Activated B cell treated with CpG ODN at 0.5 μM for 24 hours (primary cell): ENCODE data around the gene COL4A6. TPM values are rescaled to one million over a fixed set of nuclear protein-coding genes. Genes with fewer than 3 reads are reported as not detected.

Source experiments
- ATAC-seq: fragments of 200-7000 bp; cut with Tn5 transposase; one replicate; pipeline ENCODE4 v1.10.0; 2021; ENCODE audit warnings: low read depth, mild to moderate bottlenecking, moderate library complexity
- CTCF ChIA-PET: fragments of 350-600 bp; sonication (Branson Sonifier 250); formaldehyde crosslinking; loops from one replicate; lab custom pipeline; 2021; ENCODE audit warnings: antibody characterized with exemption; lab: Charles Lee
- POLR2A ChIA-PET: fragments of 350-600 bp; sonication (Branson Sonifier 250); formaldehyde crosslinking; loops from one replicate; lab custom pipeline; 2021; ENCODE audit warnings: antibody characterized with exemption; lab: Charles Lee
- DNase-seq: peaks from one replicate; pipeline ENCODE4 v3.0.0; 2022
- H3K27ac Mint-ChIP-seq: one replicate; pipeline ENCODE4 v1.8.0; 2020; ENCODE audit warnings: mixed read lengths
- H3K27me3 Mint-ChIP-seq: one replicate; pipeline ENCODE4 v1.8.0; 2021; ENCODE audit warnings: mixed read lengths
- H3K36me3 Mint-ChIP-seq: one replicate; pipeline ENCODE4 v1.8.0; 2021; ENCODE audit warnings: low read depth, mixed read lengths
- H3K4me1 Mint-ChIP-seq: one replicate; pipeline ENCODE4 v1.8.0; 2021; ENCODE audit warnings: mixed read lengths
- H3K4me3 Mint-ChIP-seq: one replicate; pipeline ENCODE4 v1.8.0; 2020; ENCODE audit warnings: mild to moderate bottlenecking, mixed read lengths
- H3K9me3 Mint-ChIP-seq: one replicate; pipeline ENCODE4 v1.8.0; 2020; ENCODE audit warnings: mixed read lengths
- CTCF ChIP-seq: fragments of 200-600 bp; IDR thresholded peaks from one replicate; pipeline ENCODE4 v1.8.0; 2022; ENCODE audit warnings: antibody characterized with exemption, mild to moderate bottlenecking
- intact Hi-C: fragments of 100-400 bp; cut with micrococcal nuclease; formaldehyde crosslinking; loops from one replicate; pipeline ENCODE4 v1.15.1; 2024
- total RNA-seq: library from RNA; stranded (reverse); gene quantifications from 2 replicates; pipeline ENCODE4 v1.2.3, GENCODE V29; 2022

The COL4A6 gene
- total RNA-seq, 1 donor from 2014 or later: not detected

- POLR2A ChIA-PET: no interaction called here
- Mint-ChIP-seq H3K9me3 (no peaks in the 10 kb centered on the region), H3K4me3 (no peak overlapping the region), H3K4me1 (no peaks in the 10 kb centered on the region), H3K27ac (no peak overlapping the region), H3K36me3 (peaks cover 15% of the 10 kb centered on the region), H3K27me3 (no peaks in the 10 kb centered on the region)
- intact Hi-C loops: no loop called here
- DNase-seq (no peak), ATAC-seq (no peak)
- CTCF ChIA-PET: no interaction called here
- no peak for TF ChIP-seq CTCF
Measured at GRCh38 chrX:108123591-108124366, 314.4 kb downstream of the COL4A6 start.

- DNase-seq (no peak), ATAC-seq (no peak)
- intact Hi-C loops: no loop called here
- H3K9me3 Mint-ChIP-seq: no peaks in the 10 kb centered on the region
- H3K36me3 Mint-ChIP-seq: peaks cover 15% of the 10 kb centered on the region
- H3K4me3 Mint-ChIP-seq: no peak overlapping the region
- no peak for TF ChIP-seq CTCF
- no peak overlapping the region for H3K27ac Mint-ChIP-seq
- ChIA-PET POLR2A (no interaction called here), CTCF (no interaction called here)
- H3K27me3 Mint-ChIP-seq: no peaks in the 10 kb centered on the region
- no peaks in the 10 kb centered on the region for H3K4me1 Mint-ChIP-seq
Measured at GRCh38 chrX:108122748-108123147, 315.5 kb downstream of the COL4A6 start.

DNA sequence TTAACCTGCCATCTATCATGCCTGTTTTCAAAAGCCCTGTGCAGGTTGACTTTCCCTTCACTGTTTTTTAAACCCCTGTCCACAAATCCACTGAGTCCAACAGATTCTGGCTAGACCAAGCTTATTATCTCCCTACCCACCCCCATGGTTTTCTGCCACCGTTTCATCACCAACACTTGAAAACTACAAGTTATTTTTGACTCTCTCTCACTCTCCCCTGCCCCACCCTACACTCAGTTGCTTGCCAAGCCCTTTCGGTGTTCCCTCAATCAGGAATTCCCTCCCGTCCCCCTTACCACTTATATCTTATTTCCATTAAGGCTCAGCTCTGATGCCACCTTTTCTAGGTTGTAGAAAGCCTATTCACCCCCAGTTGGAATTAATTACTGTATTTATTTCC lies 316.9 kb downstream of the COL4A6 start:
- ChIA-PET CTCF (no interaction called here), POLR2A (no interaction called here)
- no peak for TF ChIP-seq CTCF
- DNase-seq (no peak), ATAC-seq (no peak)
- Mint-ChIP-seq H3K27ac (no peak overlapping the region), H3K4me3 (no peak overlapping the region), H3K36me3 (peaks cover 5% of the 10 kb centered on the region), H3K4me1 (no peaks in the 10 kb centered on the region), H3K27me3 (no peaks in the 10 kb centered on the region), H3K9me3 (no peaks in the 10 kb centered on the region)
- intact Hi-C loops: no loop called here

DNA sequence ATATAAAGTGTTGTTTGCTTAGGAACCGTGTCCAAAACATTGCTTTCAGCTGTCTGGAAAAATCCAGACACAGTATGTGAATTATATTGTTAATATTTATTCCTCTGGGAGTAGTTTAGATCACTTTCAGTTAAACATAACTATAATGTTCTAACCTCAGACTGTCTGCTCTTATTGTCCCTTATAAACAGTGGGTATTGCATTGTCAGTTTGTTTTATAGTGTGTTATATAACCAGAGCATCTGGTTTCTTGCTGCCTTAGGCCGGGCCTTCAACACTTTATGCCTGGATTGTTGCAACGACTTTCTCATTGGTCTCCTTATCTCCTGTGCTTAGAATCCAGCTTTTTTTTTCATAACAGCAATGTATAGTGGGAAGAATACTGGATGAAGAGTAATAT lies 320.2 kb downstream of the COL4A6 start:
- intact Hi-C loops: no loop called here
- H3K36me3 Mint-ChIP-seq: peaks cover 10% of the 10 kb centered on the region
- TF ChIP-seq CTCF: no peak
- ChIA-PET CTCF (no interaction called here), POLR2A (no interaction called here)
- no peak overlapping the region for H3K27ac Mint-ChIP-seq
- no peak for DNase-seq
- H3K4me1 Mint-ChIP-seq: peaks cover 3% of the 10 kb centered on the region
- no peaks in the 10 kb centered on the region for H3K27me3 Mint-ChIP-seq
- no peak for ATAC-seq
- H3K9me3 Mint-ChIP-seq: no peaks in the 10 kb centered on the region
- H3K4me3 Mint-ChIP-seq: no peak overlapping the region

DNA sequence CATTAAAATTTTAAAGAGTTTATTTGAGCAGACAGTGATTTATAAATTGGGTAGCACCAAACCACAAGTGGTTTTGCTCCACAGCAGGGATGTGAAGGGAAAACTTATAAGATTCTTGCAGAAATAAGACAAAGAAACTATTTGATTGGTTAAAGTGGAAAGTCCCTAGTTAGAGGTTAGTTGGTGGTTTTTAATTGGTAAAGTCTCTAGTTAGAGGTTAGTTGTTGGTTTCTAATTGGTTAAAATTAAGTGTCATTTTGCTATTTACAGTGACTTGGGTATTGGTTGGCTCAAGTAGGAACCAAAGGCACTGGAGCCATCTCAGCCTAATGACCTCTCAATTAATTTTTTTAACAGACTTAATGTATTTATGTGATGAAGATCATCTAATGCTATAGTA lies 323.7 kb downstream of the COL4A6 start:
- no peak overlapping the region for H3K27ac Mint-ChIP-seq
- H3K36me3 Mint-ChIP-seq: peaks cover 10% of the 10 kb centered on the region
- H3K27me3 Mint-ChIP-seq: no peaks in the 10 kb centered on the region
- H3K4me1 Mint-ChIP-seq: peaks cover 3% of the 10 kb centered on the region
- TF ChIP-seq CTCF: no peak
- ATAC-seq (no peak), DNase-seq (no peak)
- intact Hi-C loops: no loop called here
- POLR2A ChIA-PET: no interaction called here
- H3K4me3 Mint-ChIP-seq: no peak overlapping the region
- CTCF ChIA-PET: no interaction called here
- no peaks in the 10 kb centered on the region for H3K9me3 Mint-ChIP-seq

Other genes with a start within 250 kb of the COL4A6 start
- not detected in 2 replicates for gene COL4A5, start 1.4 kb upstream of the COL4A6 start, total RNA-seq